ENCODE results near the gene SUCLA2.

The SUCLA2 gene

GRCh38 chr13:48001114-48001881, at the start of gene SUCLA2:
Gene SUCLA2 (minus strand): TSS chr13:48001273. CDS start chr13:48001269, 4 bp downstream.
- Histone ChIP-seq H3K4me3 (ENCODE audit: low read depth in 1 of 2, low read length in 2 of 2) (peak within 1 kb of the TSS; percentile 88 to 96), H3K9me3 (ENCODE audit: insufficient read depth, low read length, severe bottlenecking) (no peaks in the 10 kb centered on the region), H3K4me1 (ENCODE audit: insufficient read depth, low read length) (peaks cover 29% of the 10 kb centered on the region), H3K79me2 (ENCODE audit: insufficient read depth, low read length) (peaks cover 47% of the 10 kb centered on the region), H3K27ac (ENCODE audit: low read length) (peak within 1 kb of the TSS; percentile 78), H4K20me1 (ENCODE audit: insufficient read depth, low read length) (peaks cover 3% of the 10 kb centered on the region; the same call in 1 of the 2 replicates), H3K27me3 (ENCODE audit: insufficient read depth, low read length, poor library complexity) (no peaks in the 10 kb centered on the region), H3K9ac (ENCODE audit: low read depth, low read length) (peak within 1 kb of the TSS; percentile 91), H3K4me2 (ENCODE audit: insufficient read depth, low read length) (peak within 1 kb of the TSS; percentile 81), H2AFZ (ENCODE audit: low read depth, low read length) (peak within 1 kb of the TSS; percentile 96), H3K36me3 (ENCODE audit: insufficient read depth, low read length) (peaks cover 18% of the 10 kb centered on the region)
- DNase-seq (peak; percentile 93), ATAC-seq (ENCODE audit: insufficient read depth, low read depth) (peak; percentile 100)
- TF ChIP-seq, protein P1, sequence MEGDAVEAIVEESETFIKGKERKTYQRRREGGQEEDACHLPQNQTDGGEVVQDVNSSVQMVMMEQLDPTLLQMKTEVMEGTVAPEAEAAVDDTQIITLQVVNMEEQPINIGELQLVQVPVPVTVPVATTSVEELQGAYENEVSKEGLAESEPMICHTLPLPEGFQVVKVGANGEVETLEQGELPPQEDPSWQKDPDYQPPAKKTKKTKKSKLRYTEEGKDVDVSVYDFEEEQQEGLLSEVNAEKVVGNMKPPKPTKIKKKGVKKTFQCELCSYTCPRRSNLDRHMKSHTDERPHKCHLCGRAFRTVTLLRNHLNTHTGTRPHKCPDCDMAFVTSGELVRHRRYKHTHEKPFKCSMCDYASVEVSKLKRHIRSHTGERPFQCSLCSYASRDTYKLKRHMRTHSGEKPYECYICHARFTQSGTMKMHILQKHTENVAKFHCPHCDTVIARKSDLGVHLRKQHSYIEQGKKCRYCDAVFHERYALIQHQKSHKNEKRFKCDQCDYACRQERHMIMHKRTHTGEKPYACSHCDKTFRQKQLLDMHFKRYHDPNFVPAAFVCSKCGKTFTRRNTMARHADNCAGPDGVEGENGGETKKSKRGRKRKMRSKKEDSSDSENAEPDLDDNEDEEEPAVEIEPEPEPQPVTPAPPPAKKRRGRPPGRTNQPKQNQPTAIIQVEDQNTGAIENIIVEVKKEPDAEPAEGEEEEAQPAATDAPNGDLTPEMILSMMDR (IDR thresholded peaks at IDR 0.05; ENCODE audit: borderline replicate concordance, extremely low read depth, low read length, poor library complexity, severe bottlenecking): peak; percentile 12
- TF ChIP-seq EZH2 (IDR thresholded peaks at IDR 0.05; ENCODE audit: borderline replicate concordance, low read depth, low read length, severe bottlenecking): no peak

- H3K79me2 ChIP-seq (ENCODE audit: insufficient read depth, low read length): no peaks in the 10 kb centered on the region; the same call in 1 of the 2 replicates
- H3K27me3 ChIP-seq (ENCODE audit: insufficient read depth, low read length, poor library complexity): no peaks in the 10 kb centered on the region
- DNase-seq (no peak), ATAC-seq (ENCODE audit: insufficient read depth, low read depth) (no peak)
- no peak overlapping the region for H3K9ac ChIP-seq (ENCODE audit: low read depth, low read length)
- H3K4me1 ChIP-seq (ENCODE audit: insufficient read depth, low read length): no peaks in the 10 kb centered on the region
- no peak overlapping the region for H3K4me2 ChIP-seq (ENCODE audit: insufficient read depth, low read length)
- no peaks in the 10 kb centered on the region for H3K9me3 ChIP-seq (ENCODE audit: insufficient read depth, low read length, severe bottlenecking)
- no peak overlapping the region for H2AFZ ChIP-seq (ENCODE audit: low read depth, low read length)
- no peak overlapping the region for H3K4me3 ChIP-seq (ENCODE audit: low read depth in 1 of 2, low read length in 2 of 2)
- H4K20me1 ChIP-seq (ENCODE audit: insufficient read depth, low read length): no peaks in the 10 kb centered on the region
- TF ChIP-seq, protein P1 (IDR thresholded peaks at IDR 0.05; ENCODE audit: borderline replicate concordance, extremely low read depth, low read length, poor library complexity, severe bottlenecking): no peak
- TF ChIP-seq EZH2 (IDR thresholded peaks at IDR 0.05; ENCODE audit: borderline replicate concordance, low read depth, low read length, severe bottlenecking): no peak
- no peak overlapping the region for H3K27ac ChIP-seq (ENCODE audit: low read length)
- H3K36me3 ChIP-seq (ENCODE audit: insufficient read depth, low read length): peaks cover 83% of the 10 kb centered on the region
Measured at GRCh38 chr13:48050550-48050949, 49.5 kb upstream of the SUCLA2 start.

DNA sequence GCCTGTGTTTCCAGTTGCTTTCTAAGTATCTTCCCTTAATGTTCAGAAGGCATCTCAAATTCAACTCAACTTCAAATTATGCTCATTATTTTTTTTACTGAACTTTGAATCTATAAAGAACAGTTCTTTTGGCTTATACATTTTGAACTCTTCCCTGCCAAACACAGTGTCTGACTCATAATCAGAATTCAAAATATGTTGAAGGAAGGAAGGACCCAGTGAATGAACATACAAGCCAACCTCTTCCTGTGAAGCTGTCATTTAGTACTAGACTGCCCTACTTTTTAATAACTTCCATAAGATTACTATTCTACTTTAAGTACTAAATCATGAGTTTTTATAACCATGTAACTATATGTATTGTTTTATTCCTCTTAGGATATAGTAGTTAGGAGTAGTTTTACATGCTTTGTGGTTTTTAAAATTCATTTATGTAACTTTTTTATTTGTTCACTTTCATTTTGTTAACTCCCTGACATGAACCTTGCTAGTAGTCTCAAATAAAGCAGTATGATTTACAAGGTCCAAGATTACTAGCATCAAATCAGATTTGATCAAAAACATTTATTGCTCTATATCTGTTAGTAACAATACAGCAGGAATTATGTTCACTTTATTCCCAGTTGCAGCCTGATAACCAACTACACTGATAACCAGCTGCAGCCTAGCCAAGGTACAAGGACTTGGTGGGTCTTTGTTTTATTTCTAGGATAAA, 42.9 kb upstream of the SUCLA2 start:
- TF ChIP-seq, protein P1 (IDR thresholded peaks at IDR 0.05; ENCODE audit: borderline replicate concordance, extremely low read depth, low read length, poor library complexity, severe bottlenecking): no peak
- no peak for TF ChIP-seq EZH2 (IDR thresholded peaks at IDR 0.05; ENCODE audit: borderline replicate concordance, low read depth, low read length, severe bottlenecking)
- Histone ChIP-seq H3K79me2 (ENCODE audit: insufficient read depth, low read length) (peaks cover 22% of the 10 kb centered on the region), H3K4me2 (ENCODE audit: insufficient read depth, low read length) (no peak overlapping the region), H2AFZ (ENCODE audit: low read depth, low read length) (no peak overlapping the region), H3K9me3 (ENCODE audit: insufficient read depth, low read length, severe bottlenecking) (no peaks in the 10 kb centered on the region), H3K27me3 (ENCODE audit: insufficient read depth, low read length, poor library complexity) (no peaks in the 10 kb centered on the region), H3K36me3 (ENCODE audit: insufficient read depth, low read length) (peaks cover 73% of the 10 kb centered on the region), H3K4me1 (ENCODE audit: insufficient read depth, low read length) (peaks cover 11% of the 10 kb centered on the region), H4K20me1 (ENCODE audit: insufficient read depth, low read length) (peaks cover 2% of the 10 kb centered on the region; the same call in 1 of the 2 replicates), H3K9ac (ENCODE audit: low read depth, low read length) (no peak overlapping the region; the same call in 1 of the 2 replicates), H3K4me3 (ENCODE audit: low read depth in 1 of 2, low read length in 2 of 2) (no peak overlapping the region), H3K27ac (ENCODE audit: low read length) (no peak overlapping the region)
- no peak for DNase-seq
- ATAC-seq (ENCODE audit: insufficient read depth, low read depth): no peak
